Cardiac septum (tissue), 1 donor: ENCODE measurements around the gene SDK1. TPM values are rescaled to one million over a fixed set of nuclear protein-coding genes. Genes with fewer than 3 reads are reported as not detected.
"Not testable (repeated sequence)": the region's sequence is repeated elsewhere in the genome, so short reads cannot be mapped to it uniquely, and the experiment has no call there.

Experiments
- DNase-seq: peaks from one replicate; pipeline ENCODE4 v3.0.0-alpha.2; 2020; ENCODE audit warnings: low spot score
- intact Hi-C: fragments of 100-400 bp; cut with DNase I; formaldehyde crosslinking; loops from one replicate; pipeline ENCODE4 v1.14.0; 2022
- total RNA-seq: library from RNA; stranded (reverse); fragmentation: NEBNext Ultra II Directional; extraction: Animal tissue kit (Norgen Biotek cat#: 25700); gene quantifications from one replicate; pipeline ENCODE4 v1.2.1, GENCODE V29; 2021
- donor health status: DM: no; HTN: no; CAD: no.

SDK1 gene
- total RNA-seq, 1 donor from 2014 or later, result 0.32 TPM

DNA sequence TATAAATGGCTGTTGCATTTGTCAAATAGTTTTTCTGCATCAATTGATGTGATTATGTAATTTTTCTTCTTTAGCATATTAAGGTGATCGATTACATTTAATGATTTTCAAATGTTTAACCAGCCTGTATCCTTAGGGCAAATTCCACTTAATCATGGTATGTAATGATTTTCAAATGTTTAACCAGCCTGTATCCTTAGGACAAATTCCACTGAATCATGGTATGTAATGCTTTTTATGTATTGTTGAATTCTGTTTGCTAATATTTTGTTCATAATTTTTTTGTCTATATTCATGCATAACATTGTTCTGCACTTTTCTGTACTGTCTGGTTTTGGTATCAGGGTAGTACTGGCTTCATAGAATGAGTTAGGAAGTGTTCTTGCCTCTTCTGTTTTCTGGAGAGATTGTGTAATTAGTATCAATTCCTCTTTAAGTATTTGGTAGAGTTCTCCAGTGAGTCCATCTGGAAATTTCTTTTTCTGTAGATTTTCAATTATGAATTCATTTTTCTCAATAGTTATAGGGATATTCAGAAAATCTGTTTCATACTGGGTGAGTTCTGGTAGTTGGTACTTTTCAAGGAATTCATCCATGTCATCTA, 987.8 kb downstream of the SDK1 start:
- intact Hi-C loops, result no loop called here
- DNase-seq, result no peak

DNA sequence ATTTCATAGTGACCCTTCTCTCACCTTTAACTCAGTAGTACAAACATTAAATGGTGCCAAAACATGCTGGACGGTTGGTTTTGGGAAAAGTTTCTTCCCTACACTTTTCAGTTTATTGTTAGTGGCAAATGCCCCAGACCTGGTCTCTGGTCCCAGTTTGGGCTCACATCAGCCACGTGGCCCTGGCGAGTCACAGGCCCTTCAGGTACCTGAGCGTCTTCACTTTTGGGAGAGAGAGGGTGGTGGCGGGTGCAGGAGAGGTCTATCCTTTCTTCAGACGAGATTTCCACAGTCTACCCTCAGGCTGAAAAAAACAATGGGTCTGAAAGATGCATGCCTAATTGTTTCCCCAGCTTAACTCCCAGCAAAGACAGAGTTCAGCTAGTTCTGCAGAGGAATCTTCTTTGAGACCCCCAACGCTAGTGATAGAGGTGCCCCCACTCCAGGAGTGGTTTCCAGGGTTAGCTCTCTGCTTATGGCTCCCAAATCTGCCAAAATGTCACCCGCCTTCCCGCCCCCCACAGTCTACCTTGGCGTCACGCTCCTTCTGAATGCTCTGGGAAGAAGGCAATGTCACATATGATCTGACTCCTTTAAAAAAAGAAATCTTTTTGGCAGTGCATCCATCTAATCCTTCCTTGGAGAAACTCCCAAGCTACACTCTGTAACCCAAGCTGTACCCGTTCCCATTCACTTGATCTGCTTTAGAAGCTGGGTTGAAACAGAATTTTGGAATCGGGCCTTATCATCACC, 996.3 kb downstream of the SDK1 start:
- DNase-seq, result no peak
- intact Hi-C loops, result no loop called here

DNA sequence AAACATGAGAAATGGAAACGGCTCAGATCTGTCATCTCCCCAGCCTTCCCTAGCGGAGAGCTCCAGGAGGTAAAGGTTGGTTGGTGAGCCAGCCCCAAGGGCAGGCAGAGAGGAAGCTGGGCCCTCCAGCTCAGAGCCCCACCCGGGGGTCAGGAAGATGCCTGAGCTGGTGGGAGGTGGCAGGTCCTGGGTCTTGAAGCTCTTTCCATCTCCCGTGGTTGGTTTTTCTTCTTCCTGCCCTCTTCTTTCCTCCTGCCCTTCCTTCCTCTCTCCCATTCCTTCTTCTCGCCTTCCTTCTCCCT, 996.8 kb downstream of the SDK1 start:
- no peak for DNase-seq
- intact Hi-C loops, result no loop called here

DNA sequence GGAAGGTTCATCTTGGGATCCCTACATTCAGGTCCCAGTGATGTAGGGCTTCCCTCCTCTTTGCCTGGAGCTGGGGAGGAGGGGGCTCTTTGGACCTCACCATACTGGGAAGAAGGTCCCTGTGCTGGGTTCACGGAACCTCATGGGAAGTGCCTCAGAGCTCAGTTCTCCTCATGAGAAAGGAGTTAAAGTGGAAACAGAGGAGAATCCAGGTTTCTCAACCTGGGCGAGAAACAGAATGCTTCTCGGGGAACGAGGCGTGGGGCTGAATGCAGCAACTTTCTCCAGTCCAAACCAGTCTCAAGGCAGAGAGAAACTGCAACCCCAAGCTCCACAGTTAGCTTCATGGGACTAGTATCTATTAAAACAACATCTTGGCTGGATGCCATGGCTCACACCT, 998.4 kb downstream of the SDK1 start:
- intact Hi-C loops, result no loop called here
- no peak for DNase-seq

DNA sequence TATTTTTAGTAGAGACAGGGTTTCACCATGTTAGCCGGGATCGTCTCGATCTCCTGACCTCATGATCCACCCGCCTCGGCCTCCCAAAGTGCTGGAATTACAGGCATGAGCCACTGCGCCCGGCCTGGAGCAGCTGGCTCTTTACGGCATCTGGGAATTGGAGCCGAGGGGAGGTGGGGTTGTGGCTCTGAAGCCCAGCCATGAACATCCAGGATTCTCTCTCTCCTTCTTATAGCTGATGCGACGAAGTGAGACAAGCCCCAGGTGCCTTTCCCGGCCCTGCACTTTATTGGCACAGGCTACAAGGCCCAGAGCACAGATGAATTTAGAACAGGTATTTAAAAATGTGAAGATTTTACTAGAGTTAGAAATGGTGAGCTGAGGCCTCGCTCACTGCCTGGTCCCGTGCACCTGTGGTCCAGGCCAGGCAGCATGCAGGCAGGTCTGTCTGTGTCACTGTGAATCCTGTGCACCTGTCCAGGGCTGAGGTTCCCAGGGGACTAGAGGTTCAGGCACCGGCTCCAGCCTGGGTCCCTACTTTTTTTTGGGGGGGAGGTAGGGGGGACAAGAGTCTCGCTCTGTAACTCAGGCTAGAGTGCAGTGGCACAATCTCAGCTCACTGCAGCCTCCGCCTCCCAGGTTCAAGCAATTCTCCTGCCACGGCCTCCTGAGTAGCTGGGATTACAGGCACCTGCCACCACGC, 1001.3 kb downstream of the SDK1 start:
- intact Hi-C loops, result no loop called here
- DNase-seq, result no peak

DNA sequence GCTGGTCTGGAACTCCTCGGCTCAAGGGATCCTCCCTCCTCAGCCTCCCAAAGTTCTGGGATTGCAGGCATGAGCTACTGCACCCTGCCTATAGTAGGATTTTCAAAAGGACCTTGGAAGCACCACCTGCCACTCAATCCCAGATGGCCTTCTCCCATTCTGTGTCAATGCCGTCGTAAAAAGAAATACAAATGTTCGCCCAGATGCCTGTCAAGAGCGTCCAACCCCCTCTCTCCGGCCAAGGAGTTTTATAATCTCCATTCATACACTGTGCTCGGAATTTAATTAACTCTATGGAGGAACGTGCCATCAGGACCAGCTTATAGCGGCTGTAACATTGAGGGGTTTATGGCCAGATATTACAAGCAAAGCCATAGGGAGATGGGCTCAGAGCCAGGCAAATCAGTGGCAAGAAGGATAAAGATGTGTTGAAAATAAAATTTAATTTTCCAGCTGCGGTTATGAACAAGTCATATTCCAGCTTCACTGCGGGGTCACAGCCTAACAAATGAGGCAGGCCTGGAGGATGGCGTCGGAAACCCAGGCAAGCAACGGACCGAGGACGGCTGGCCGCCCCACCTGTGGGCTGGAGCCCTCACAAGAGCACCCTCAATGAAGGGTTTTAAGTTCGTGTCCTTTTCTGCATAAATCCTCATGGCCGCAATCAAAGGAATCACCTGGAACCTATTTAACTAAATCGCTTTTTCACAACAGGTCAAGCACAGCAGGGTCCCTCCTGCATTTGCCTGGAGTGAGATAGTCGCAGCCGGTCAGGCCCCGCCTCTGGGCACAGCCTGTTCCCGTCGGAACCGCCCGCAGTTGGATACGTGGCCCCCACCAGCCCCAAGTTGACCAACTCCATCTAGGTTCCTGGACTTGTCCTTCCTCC, 1006.5 kb downstream of the SDK1 start:
- intact Hi-C loops, result no loop called here
- DNase-seq, result no peak

DNA sequence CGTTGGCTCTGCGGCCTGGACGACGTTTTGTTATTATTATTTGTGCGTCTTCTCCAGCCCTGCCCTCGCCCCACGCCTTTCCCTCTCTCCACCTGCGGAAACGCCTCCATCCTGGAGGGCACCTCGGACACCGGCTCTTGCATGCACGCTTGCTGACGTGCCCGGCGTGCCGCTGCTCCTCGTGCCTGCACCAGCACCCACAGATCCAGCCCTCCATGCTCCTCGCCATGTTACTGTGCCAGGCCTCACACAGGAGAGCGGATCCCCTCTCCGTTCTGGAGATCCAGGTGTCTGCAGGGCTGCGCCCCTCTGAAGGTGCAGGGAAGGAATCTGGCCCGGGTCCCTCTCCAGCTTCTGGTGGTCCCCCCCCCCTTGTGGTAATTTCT, 1007.1 kb downstream of the SDK1 start:
- DNase-seq, result no peak
- intact Hi-C loops, result no loop called here

DNA sequence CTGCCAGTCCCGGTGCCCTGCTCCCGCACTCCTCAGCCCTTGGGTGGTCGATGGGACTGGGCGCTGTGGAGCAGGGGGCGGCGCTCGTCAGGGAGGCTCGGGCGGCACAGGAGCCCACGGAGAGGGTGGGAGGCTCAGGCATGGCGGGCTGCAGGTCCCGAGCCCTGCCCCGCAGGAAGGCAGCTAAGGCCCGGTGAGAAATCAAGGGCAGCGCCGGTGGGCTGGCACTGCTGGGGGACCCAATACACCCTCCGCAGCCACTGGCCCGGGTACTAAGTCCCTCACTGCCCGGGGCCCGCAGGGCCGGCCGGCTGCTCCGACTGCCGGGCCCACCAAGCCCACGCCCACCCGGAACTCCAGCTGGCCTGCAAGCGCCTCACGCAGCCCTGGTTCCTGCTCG, 1012.9 kb downstream of the SDK1 start:
- DNase-seq, intact Hi-C loops: not testable (repeated sequence)

DNA sequence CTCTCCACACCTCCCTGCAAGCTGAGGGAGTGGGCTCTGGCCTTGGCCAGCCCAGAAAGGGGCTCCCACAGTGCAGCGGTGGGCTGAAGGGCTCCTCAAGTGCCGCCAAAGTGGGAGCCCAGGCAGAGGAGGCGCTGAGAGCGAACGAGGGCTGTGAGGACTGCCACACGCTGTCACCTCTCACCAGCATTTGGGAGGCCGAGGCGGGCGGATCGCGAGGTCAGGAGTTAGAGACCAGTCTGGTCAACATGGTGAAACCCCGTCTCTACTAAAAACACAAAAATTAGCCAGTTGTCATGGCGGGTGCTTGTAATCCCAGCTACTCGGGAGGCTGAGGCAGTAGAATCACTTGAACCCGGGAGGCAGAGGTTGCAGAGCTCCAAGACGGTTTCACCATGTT, 1013.3 kb downstream of the SDK1 start:
- DNase-seq, intact Hi-C loops: not testable (repeated sequence)
